ENCODE data around the gene SPIRE1. TPM values are rescaled to one million over a fixed set of nuclear protein-coding genes. Genes with fewer than 3 reads are reported as not detected.

The SPIRE1 gene
- total RNA-seq, 1 donor from 2014 or later = 47.0 TPM

- Mint-ChIP-seq H3K4me1 (ENCODE audit: unreplicated experiment) (peaks cover 63% of the 10 kb centered on the region), H3K9me3 (ENCODE audit: unreplicated experiment) (no peaks in the 10 kb centered on the region), H3K27me3 (ENCODE audit: unreplicated experiment) (no peaks in the 10 kb centered on the region), H3K36me3 (ENCODE audit: unreplicated experiment) (no peaks in the 10 kb centered on the region), H3K27ac (ENCODE audit: unreplicated experiment) (peak overlapping the region; percentile 96), H3K4me3 (ENCODE audit: unreplicated experiment) (peak overlapping the region; percentile 50)
- DNase-seq (ENCODE audit: extremely low spot score, unreplicated experiment) = no peak
- TF ChIP-seq CTCF (IDR thresholded peaks at IDR 0.05) = peak; percentile 33
These were observed 17.7 kb downstream of the SPIRE1 start for GRCh38 chr18:12639990-12640880.

GRCh38 chr18:12638644-12639124, 19.2 kb downstream of the SPIRE1 start:
- Mint-ChIP-seq H3K27ac (ENCODE audit: unreplicated experiment) (peak overlapping the region; percentile 96), H3K4me3 (ENCODE audit: unreplicated experiment) (no peak overlapping the region), H3K36me3 (ENCODE audit: unreplicated experiment) (no peaks in the 10 kb centered on the region), H3K9me3 (ENCODE audit: unreplicated experiment) (no peaks in the 10 kb centered on the region), H3K27me3 (ENCODE audit: unreplicated experiment) (no peaks in the 10 kb centered on the region), H3K4me1 (ENCODE audit: unreplicated experiment) (peaks cover 58% of the 10 kb centered on the region)
- no peak for DNase-seq (ENCODE audit: extremely low spot score, unreplicated experiment)
- no peak for TF ChIP-seq CTCF (IDR thresholded peaks at IDR 0.05)

GRCh38 chr18:12637901-12638643, 19.8 kb downstream of the SPIRE1 start:
- DNase-seq (ENCODE audit: extremely low spot score, unreplicated experiment) = no peak
- TF ChIP-seq CTCF (IDR thresholded peaks at IDR 0.05) = no peak
- Mint-ChIP-seq H3K4me1 (ENCODE audit: unreplicated experiment) (peaks cover 56% of the 10 kb centered on the region), H3K36me3 (ENCODE audit: unreplicated experiment) (no peaks in the 10 kb centered on the region), H3K9me3 (ENCODE audit: unreplicated experiment) (no peaks in the 10 kb centered on the region), H3K4me3 (ENCODE audit: unreplicated experiment) (no peak overlapping the region), H3K27me3 (ENCODE audit: unreplicated experiment) (no peaks in the 10 kb centered on the region), H3K27ac (ENCODE audit: unreplicated experiment) (peak overlapping the region; percentile 96)

- DNase-seq (ENCODE audit: extremely low spot score, unreplicated experiment) = no peak
These were observed 20.5 kb downstream of the SPIRE1 start for GRCh38 chr18:12637393-12637792.

More at GRCh38 chr18:12637393-12637792, 20.5 kb downstream of the SPIRE1 start:
- Mint-ChIP-seq H3K4me3 (ENCODE audit: unreplicated experiment) (no peak overlapping the region), H3K36me3 (ENCODE audit: unreplicated experiment) (peaks cover 5% of the 10 kb centered on the region), H3K27me3 (ENCODE audit: unreplicated experiment) (no peaks in the 10 kb centered on the region), H3K27ac (ENCODE audit: unreplicated experiment) (peak overlapping the region; percentile 96), H3K9me3 (ENCODE audit: unreplicated experiment) (no peaks in the 10 kb centered on the region), H3K4me1 (ENCODE audit: unreplicated experiment) (peaks cover 55% of the 10 kb centered on the region)
- TF ChIP-seq CTCF (IDR thresholded peaks at IDR 0.05) = no peak

Measured in osteocyte (in vitro differentiated cells).